Nephron (organoid): ENCODE measurements around the gene HS3ST3A1.

Experiments
- H3K27ac Mint-ChIP-seq, 3 experiments: 2 replicates each; pipeline ENCODE4 v1.8.0; 2020; ENCODE audit warnings: mixed read lengths in 3 of 3, mild to moderate bottlenecking in 2 of 3, moderate library complexity in 1 of 3
- H3K27me3 Mint-ChIP-seq: 2 replicates; pipeline ENCODE4 v1.8.0; 2021; ENCODE audit warnings: low read depth, mild to moderate bottlenecking, moderate library complexity, mixed read lengths
- H3K36me3 Mint-ChIP-seq: 2 replicates; pipeline ENCODE4 v1.8.0; 2020; ENCODE audit warnings: low read depth, mixed read lengths
- H3K4me1 Mint-ChIP-seq: 2 replicates; pipeline ENCODE4 v1.8.0; 2020; ENCODE audit warnings: mixed read lengths
- H3K4me3 Mint-ChIP-seq, 3 experiments: 2 replicates each; pipeline ENCODE4 v1.8.0; 2020; ENCODE audit warnings: mild to moderate bottlenecking in 3 of 3, mixed read lengths in 3 of 3, moderate library complexity in 2 of 3
- H3K9me3 Mint-ChIP-seq: 2 replicates; pipeline ENCODE4 v1.8.0; 2020; ENCODE audit warnings: mixed read lengths
- TF ChIP-seq, protein P1 (sequence below), 3 experiments: fragments of 200-600 bp; sonication (generic); IDR thresholded peaks; one replicate each; pipeline ENCODE4 v1.5.0; 2021; ENCODE audit warnings: antibody characterized with exemption in 3 of 3; ENCODE audit not compliant: unreplicated experiment in 3 of 3

HS3ST3A1 gene

DNA sequence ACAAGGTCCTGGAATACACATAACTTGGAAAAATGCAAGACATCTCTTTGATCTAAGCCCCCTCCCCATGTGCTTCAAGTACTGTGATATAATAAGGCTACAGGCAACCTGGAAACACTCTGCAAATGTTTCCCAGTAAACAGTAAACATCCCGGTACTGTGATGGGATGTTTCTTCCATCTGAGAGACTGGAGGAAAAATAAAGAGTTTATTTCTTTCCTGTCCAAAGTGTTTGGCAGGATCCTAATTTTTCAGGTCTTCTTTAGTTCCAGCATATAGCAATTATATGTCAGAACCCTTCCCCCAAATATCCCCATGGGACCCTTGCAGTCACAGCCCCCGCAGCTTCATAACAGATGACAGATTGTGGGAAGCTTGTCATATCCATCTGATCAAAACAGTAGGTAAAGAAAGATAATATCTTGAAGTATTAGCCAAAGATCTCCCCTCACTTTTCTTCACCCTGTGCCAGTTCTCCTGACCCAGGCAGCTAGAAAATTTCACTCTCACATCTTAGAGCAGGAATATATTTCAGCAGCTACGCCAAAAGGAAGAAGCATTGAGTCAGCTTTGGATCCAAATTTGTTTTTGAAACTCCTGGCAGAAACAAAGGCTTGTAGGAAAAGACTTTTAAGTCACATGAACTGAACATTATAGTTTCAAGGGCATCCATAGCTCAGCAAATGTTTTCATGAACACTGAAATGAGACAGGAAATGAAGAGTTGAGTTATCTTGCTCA is 141.3 kb downstream of the HS3ST3A1 start:
- H3K9me3 Mint-ChIP-seq, result no peaks in the 10 kb centered on the region
- TF ChIP-seq, protein P1, sequence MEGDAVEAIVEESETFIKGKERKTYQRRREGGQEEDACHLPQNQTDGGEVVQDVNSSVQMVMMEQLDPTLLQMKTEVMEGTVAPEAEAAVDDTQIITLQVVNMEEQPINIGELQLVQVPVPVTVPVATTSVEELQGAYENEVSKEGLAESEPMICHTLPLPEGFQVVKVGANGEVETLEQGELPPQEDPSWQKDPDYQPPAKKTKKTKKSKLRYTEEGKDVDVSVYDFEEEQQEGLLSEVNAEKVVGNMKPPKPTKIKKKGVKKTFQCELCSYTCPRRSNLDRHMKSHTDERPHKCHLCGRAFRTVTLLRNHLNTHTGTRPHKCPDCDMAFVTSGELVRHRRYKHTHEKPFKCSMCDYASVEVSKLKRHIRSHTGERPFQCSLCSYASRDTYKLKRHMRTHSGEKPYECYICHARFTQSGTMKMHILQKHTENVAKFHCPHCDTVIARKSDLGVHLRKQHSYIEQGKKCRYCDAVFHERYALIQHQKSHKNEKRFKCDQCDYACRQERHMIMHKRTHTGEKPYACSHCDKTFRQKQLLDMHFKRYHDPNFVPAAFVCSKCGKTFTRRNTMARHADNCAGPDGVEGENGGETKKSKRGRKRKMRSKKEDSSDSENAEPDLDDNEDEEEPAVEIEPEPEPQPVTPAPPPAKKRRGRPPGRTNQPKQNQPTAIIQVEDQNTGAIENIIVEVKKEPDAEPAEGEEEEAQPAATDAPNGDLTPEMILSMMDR (IDR thresholded peaks at IDR 0.05; ENCODE audit: unreplicated experiment in 3 of 3), result no peak
- peak overlapping the region in 2 of 3 experiments; percentile 14 to 32 for H3K27ac Mint-ChIP-seq
- H3K36me3 Mint-ChIP-seq, result no peaks in the 10 kb centered on the region
- peaks cover 5% of the 10 kb centered on the region for H3K27me3 Mint-ChIP-seq
- H3K4me1 Mint-ChIP-seq, result peaks cover 11% of the 10 kb centered on the region
- H3K4me3 Mint-ChIP-seq, result no peak overlapping the region

GRCh38 chr17:13457783-13458182 is 143.9 kb downstream of the HS3ST3A1 start:
- Mint-ChIP-seq H3K27me3 (peaks cover 5% of the 10 kb centered on the region), H3K9me3 (no peaks in the 10 kb centered on the region), H3K4me1 (peaks cover 11% of the 10 kb centered on the region), H3K27ac (no peak overlapping the region), H3K4me3 (no peak overlapping the region), H3K36me3 (no peaks in the 10 kb centered on the region)
- TF ChIP-seq, protein P1 (IDR thresholded peaks at IDR 0.05; ENCODE audit: unreplicated experiment in 3 of 3), result no peak
